Mucosa of stomach (tissue), 1 donor: ENCODE results near the gene SLC2A11.

Experiments used
- H3K27me3 ChIP-seq: one replicate; pipeline ENCODE4 v1.7.0; 2013; ENCODE audit warnings: mild to moderate bottlenecking, low read length; ENCODE audit not compliant: control insufficient read depth, insufficient read depth
- H3K36me3 ChIP-seq: one replicate; pipeline ENCODE4 v1.7.0; 2013; ENCODE audit warnings: low read length; ENCODE audit not compliant: control insufficient read depth, insufficient read depth
- H3K4me1 ChIP-seq: one replicate; pipeline ENCODE4 v1.7.0; 2013; ENCODE audit warnings: mild to moderate bottlenecking, low read length; ENCODE audit not compliant: control insufficient read depth, insufficient read depth
- H3K4me3 ChIP-seq: one replicate; pipeline ENCODE4 v1.7.0; 2013; ENCODE audit warnings: low read length
- H3K9ac ChIP-seq: one replicate; pipeline ENCODE4 v1.7.0; 2013; ENCODE audit warnings: mild to moderate bottlenecking, low read length, moderate library complexity
- H3K9me3 ChIP-seq: one replicate; pipeline ENCODE4 v1.7.0; 2013; ENCODE audit warnings: mild to moderate bottlenecking, low read length, moderate library complexity; ENCODE audit not compliant: control insufficient read depth
- donor health status: Pancreatic carcinoma.

SLC2A11 gene

DNA sequence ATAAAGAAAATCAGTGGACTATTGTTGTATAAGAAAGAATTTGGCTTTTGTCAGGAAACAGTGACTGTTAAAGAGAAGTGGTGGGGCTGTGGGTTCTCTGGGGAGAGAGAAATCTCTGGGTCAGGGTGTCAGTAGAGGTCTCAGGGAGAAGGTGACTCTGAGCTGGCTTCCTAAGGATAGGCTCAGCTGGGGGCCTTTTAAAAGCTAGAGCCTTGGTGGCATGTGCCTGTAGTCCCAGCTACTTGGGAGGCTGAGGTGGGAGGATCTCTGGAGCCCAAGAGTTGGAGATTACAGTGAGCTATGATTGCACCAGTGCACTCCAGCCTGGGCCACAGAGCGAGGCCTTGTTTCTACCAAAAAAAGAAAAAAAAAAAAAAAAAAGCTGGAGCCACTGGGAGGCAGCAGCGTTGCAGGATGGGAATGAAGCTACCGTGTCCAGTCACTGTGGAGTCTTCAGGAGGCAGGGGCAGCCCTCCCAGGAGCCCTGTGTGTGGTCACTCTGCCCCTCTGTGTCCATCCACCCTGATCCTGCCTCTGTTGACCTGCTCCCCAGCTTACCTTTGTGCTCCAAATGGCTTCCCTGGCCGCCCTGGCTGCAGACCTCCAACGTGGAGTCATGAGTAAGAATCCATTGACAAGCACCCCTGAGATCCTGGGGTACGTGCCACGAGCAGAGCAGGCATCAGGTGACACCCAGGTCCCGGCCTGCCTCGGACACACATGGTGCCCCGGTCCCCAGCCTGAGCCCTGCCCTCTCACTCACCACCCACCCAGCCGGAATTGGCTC is 31.1 kb downstream of the SLC2A11 start:
- Histone ChIP-seq H3K4me1 (peaks cover 6% of the 10 kb centered on the region), H3K36me3 (no peaks in the 10 kb centered on the region), H3K27me3 (no peaks in the 10 kb centered on the region), H3K9me3 (no peaks in the 10 kb centered on the region), H3K9ac (no peak overlapping the region), H3K4me3 (no peak overlapping the region)

DNA sequence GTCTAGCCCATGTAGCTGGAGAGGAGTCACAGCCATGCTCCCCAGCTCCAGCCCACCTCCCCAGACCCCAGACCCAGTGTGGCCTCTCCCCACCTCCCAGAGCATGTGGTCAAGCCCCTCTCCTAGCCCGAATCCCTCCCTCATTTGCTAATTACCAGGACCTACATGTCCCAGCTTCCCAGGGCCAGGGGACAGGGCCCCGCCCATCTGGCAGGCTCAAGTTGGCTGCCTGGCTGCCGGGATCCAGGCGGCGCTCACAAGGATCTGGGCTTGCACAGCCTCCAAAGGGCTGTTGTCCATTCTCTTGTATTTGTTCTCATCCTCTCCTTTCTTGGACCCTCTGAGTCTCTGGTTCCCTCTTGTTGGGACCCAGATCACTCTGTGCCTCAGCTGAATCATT is 31.9 kb downstream of the SLC2A11 start:
- Histone ChIP-seq H3K4me1 (peaks cover 8% of the 10 kb centered on the region), H3K9ac (no peak overlapping the region), H3K27me3 (no peaks in the 10 kb centered on the region), H3K4me3 (no peak overlapping the region), H3K9me3 (no peaks in the 10 kb centered on the region), H3K36me3 (no peaks in the 10 kb centered on the region)

DNA sequence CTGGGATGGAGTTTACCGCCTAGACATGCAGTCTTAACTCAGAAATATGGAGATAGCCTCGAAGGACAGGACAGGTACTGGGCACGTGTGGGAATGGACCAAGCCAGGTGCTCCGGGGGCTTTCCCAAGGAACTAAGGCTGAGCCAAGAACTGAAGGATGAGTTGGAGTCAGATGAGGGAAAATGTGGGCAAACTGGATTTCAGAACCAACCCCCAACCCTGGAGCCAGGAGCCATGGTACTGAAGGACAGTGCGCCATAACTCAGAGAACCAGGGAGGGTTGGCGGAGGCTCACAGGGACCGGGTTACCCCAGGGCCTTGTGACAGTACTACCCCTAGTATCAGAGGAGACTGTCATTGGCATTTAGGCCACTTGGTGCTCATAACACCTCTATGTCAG is 34.1 kb downstream of the SLC2A11 start:
- H3K9me3 ChIP-seq: no peaks in the 10 kb centered on the region
- H3K36me3 ChIP-seq: no peaks in the 10 kb centered on the region
- H3K4me1 ChIP-seq: peaks cover 19% of the 10 kb centered on the region
- no peaks in the 10 kb centered on the region for H3K27me3 ChIP-seq
- no peak overlapping the region for H3K4me3 ChIP-seq
- no peak overlapping the region for H3K9ac ChIP-seq

DNA sequence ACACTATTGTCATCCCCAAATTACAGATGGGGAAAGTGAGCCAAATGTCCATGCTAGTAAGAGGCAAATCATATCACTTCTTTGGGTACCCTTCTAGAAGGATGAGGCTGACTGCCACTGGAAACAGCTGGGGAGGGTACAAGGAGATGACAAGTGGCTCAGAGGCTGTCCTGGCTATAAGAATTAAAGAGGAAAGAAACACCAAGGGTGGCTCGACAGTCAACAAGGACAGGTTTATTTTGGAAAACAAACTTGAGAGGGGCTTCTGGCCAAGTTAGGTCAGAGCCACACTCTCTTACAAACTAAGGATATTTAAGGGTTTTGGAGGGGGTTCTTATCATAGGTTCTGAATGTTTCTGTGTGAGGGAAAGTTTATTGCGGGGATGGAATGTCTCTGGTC is 34.5 kb downstream of the SLC2A11 start:
- Histone ChIP-seq H3K9ac (no peak overlapping the region), H3K9me3 (no peaks in the 10 kb centered on the region), H3K36me3 (no peaks in the 10 kb centered on the region), H3K4me1 (peaks cover 19% of the 10 kb centered on the region), H3K27me3 (no peaks in the 10 kb centered on the region), H3K4me3 (no peak overlapping the region)

DNA sequence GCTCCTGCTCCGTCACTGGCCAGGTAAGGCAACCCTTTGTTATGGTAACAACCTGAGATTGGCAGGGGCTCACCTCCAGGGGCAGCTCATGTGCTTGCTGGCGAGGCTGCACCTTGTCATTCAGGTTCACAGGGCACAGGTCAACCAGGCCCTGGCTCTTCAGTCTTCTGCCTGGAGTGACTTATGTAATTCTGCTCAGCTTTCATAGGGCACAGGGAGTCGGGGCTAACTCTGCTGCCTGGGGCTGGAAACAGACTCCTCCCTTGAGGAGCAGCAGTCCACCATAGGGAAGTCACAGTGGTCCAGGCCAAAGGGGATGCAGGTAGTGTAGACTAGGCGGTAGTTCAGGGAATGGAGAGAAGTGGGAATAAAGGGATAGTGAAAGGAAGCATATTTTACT is 35.0 kb downstream of the SLC2A11 start:
- H3K27me3 ChIP-seq: no peaks in the 10 kb centered on the region
- H3K36me3 ChIP-seq: no peaks in the 10 kb centered on the region
- no peak overlapping the region for H3K4me3 ChIP-seq
- H3K4me1 ChIP-seq: peaks cover 19% of the 10 kb centered on the region
- H3K9me3 ChIP-seq: no peaks in the 10 kb centered on the region
- H3K9ac ChIP-seq: no peak overlapping the region

DNA sequence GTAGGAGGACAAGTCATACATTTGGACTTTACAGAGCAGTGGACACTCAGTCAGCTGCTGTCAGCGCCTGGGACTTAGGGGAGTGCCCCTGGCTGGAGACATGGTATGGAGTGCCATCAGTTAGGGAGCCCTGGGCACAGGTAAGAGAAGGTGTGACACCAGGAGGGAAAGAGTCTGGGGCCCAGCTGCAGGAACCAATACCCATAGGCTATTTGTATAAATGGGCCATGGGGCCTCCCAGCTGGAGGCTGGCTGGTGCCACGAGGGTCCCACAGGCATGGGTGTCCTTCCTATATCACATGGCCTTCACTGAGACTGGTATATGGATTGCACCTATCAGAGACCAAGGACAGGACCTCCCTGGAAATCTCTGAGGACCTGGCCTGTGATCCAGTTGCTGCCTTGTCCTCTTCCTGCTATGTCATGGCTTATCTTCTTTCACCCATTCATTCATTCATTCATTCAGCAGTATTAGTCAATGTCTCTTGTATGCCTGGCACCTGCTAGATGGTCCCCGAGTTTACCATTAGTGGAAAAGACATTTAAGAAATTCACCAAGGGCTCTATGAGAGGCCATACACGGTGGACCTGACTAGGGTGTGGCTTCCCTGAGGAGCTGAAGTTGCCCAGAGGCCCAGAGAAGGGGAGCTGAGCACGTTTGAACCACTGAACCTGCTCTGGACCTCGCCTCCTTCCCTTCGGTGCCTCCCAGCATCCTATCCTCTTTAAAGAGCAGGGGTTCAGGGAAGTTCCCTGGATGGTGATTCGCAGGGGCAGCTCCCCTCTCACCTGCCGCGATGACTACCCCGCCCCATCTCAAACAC is 35.7 kb downstream of the SLC2A11 start:
- peak overlapping the region; percentile 83 for H3K4me3 ChIP-seq

DNA sequence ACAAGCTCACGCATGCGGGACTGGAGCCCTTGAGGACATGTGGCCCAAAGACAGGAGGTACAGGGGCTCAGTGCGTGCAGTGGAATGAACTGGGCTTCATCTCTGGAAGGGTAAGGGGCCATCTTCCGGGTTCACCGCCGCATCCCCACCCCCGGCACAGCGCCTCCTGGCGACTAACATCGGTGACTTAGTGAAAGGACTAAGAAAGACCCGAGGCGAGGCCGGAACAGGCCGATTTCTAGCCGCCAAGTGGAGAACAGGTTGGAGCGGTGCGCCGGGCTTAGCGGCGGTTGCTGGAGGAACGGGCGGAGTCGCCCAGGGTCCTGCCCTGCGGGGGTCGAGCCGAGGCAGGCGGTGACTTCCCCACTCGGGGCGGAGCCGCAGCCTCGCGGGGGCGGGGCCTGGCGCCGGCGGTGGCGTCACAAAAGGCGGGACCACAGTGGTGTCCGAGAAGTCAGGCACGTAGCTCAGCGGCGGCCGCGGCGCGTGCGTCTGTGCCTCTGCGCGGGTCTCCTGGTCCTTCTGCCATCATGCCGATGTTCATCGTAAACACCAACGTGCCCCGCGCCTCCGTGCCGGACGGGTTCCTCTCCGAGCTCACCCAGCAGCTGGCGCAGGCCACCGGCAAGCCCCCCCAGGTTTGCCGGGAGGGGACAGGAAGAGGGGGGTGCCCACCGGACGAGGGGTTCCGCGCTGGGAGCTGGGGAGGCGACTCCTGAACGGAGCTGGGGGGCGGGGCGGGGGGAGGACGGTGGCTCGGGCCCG is 36.5 kb downstream of the SLC2A11 start, which contains the start of gene MIF:
Gene MIF, plus strand, starts transcription at position 439 of the 765 bp plus-strand sequence. Its CDS starts 92 bp downstream, at position 531.
- Histone ChIP-seq H3K9ac (peak within 1 kb of the TSS; percentile 89), H3K4me3 (peak within 1 kb of the TSS; percentile 83), H3K9me3 (no peaks in the 10 kb centered on the region), H3K36me3 (no peaks in the 10 kb centered on the region), H3K27me3 (no peaks in the 10 kb centered on the region), H3K4me1 (peaks cover 19% of the 10 kb centered on the region)

More for the DNA sequence above, 35.7 kb downstream of the SLC2A11 start:
- H3K27me3 ChIP-seq: no peaks in the 10 kb centered on the region
- no peaks in the 10 kb centered on the region for H3K9me3 ChIP-seq
- H3K36me3 ChIP-seq: no peaks in the 10 kb centered on the region
- H3K9ac ChIP-seq: peak overlapping the region; percentile 89
- peaks cover 19% of the 10 kb centered on the region for H3K4me1 ChIP-seq

DNA sequence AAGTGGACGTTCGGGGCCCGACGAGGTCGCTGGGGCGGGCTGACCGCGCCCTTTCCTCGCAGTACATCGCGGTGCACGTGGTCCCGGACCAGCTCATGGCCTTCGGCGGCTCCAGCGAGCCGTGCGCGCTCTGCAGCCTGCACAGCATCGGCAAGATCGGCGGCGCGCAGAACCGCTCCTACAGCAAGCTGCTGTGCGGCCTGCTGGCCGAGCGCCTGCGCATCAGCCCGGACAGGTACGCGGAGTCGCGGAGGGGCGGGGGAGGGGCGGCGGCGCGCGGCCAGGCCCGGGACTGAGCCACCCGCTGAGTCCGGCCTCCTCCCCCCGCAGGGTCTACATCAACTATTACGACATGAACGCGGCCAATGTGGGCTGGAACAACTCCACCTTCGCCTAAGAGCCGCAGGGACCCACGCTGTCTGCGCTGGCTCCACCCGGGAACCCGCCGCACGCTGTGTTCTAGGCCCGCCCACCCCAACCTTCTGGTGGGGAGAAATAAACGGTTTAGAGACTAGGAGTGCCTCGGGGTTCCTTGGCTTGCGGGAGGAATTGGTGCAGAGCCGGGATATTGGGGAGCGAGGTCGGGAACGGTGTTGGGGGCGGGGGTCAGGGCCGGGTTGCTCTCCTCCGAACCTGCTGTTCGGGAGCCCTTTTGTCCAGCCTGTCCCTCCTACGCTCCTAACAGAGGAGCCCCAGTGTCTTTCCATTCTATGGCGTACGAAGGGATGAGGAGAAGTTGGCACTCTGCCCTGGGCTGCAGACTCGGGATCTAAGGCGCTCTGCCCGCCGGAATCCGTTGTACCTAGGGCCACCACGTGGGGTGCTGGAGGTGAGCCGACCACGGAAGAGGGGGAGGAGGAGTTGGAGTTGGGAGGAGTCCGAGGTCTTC is 37.3 kb downstream of the SLC2A11 start:
- Histone ChIP-seq H3K36me3 (no peaks in the 10 kb centered on the region), H3K4me1 (peaks cover 19% of the 10 kb centered on the region), H3K9ac (peak overlapping the region; percentile 89), H3K9me3 (no peaks in the 10 kb centered on the region), H3K4me3 (peak overlapping the region; percentile 83), H3K27me3 (no peaks in the 10 kb centered on the region)

DNA sequence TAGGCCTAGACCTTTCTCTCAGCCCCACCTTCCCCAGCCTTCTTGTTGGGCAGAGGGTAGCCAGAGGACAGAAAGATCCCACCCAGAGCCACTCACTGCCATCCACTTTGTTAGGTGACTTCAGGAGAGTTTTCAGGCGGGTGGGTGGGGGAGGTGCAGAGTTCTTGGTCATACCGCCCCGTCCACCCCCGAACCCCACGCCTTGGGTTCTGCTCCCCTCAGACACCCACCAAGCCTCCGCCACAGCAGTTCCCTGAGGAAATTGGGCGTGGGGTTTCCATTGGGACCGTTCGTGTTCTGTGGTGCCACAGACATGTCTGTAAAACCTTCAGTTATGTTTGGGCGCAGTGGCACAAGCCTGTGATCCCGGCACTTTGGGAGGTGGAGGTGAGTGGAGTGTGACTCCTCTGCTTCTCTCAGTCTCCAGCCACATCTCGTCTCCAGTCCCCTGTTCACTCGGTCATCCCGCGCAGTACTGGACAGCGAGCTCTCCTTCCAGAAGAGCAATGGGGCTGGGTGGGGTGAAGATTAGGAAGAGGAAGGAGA is 38.0 kb downstream of the SLC2A11 start:
- Histone ChIP-seq H3K9me3 (no peaks in the 10 kb centered on the region), H3K9ac (peak overlapping the region; percentile 89), H3K27me3 (no peaks in the 10 kb centered on the region), H3K36me3 (no peaks in the 10 kb centered on the region), H3K4me3 (no peak overlapping the region), H3K4me1 (peaks cover 19% of the 10 kb centered on the region)

DNA sequence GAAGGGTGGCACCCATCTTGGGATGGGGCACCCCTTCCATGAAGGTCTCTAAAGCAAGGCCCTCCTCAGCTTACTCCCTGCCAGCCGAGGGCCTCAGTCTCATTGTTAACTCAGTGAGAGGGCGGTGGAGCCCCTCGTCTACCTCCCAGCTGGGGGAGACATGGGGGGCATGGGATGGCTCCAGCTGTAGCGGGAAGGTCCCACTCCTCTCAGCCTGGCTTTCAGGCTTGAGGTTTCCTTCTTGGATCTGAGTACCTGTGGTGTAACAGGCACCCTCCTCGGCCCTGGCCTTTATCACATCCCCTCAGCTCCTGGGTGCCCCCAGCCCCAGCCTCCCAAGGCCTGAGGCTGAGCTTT is 38.5 kb downstream of the SLC2A11 start:
- Histone ChIP-seq H3K36me3 (no peaks in the 10 kb centered on the region), H3K9me3 (no peaks in the 10 kb centered on the region), H3K27me3 (no peaks in the 10 kb centered on the region), H3K4me1 (peaks cover 19% of the 10 kb centered on the region), H3K9ac (no peak overlapping the region), H3K4me3 (no peak overlapping the region)
